GM18502 (cell line): Measurements from ENCODE around the gene TMC4.
A peak's percentile ranks its signal among the peaks of the same experiment; 100 is the strongest.
"Not testable (repeated sequence)": the region's sequence is repeated elsewhere in the genome, so short reads cannot be mapped to it uniquely, and the experiment has no call there.

Source experiments
- ATAC-seq: cut with Tn5 transposase; IDR thresholded peaks from one replicate; pipeline ENCODE4 v1.9.1; 2021; ENCODE audit warnings: mild to moderate bottlenecking; ENCODE audit not compliant: unreplicated experiment, poor library complexity

The TMC4 gene

GRCh38 chr19:54206030-54206830, 33.3 kb upstream of the TMC4 start:
- ATAC-seq: no peak

- no peak for ATAC-seq
These were observed 32.0 kb upstream of the TMC4 start for GRCh38 chr19:54204767-54205468.

GRCh38 chr19:54203151-54203611, 30.2 kb upstream of the TMC4 start:
- ATAC-seq: no peak

GRCh38 chr19:54201980-54202379, 29.0 kb upstream of the TMC4 start:
- ATAC-seq: no peak

- ATAC-seq: no peak
These were observed 28.3 kb upstream of the TMC4 start for GRCh38 chr19:54201172-54201701.

GRCh38 chr19:54199401-54199800, 26.4 kb upstream of the TMC4 start:
- ATAC-seq: no peak

- no peak for ATAC-seq
These were observed 24.2 kb upstream of the TMC4 start for GRCh38 chr19:54197121-54197520.

GRCh38 chr19:54196536-54196935, 23.6 kb upstream of the TMC4 start:
- no peak for ATAC-seq

GRCh38 chr19:54194463-54194862, 21.5 kb upstream of the TMC4 start:
- ATAC-seq: not testable (repeated sequence)

GRCh38 chr19:54193011-54193410, 20.1 kb upstream of the TMC4 start:
- ATAC-seq: no peak

GRCh38 chr19:54191811-54192453, 19.0 kb upstream of the TMC4 start:
- ATAC-seq: no peak

GRCh38 chr19:54191011-54191810, 18.3 kb upstream of the TMC4 start, which contains the start of gene TSEN34:
Gene TSEN34 (plus strand): TSS chr19:54191308. CDS start chr19:54191365, 57 bp downstream.
- ATAC-seq: peak; percentile 29

- ATAC-seq: peak; percentile 47
These were observed 17.6 kb upstream of the TMC4 start for GRCh38 chr19:54190503-54191010.

GRCh38 chr19:54189735-54190502, 17.0 kb upstream of the TMC4 start:
- peak; percentile 55 for ATAC-seq

GRCh38 chr19:54189145-54189734, 16.3 kb upstream of the TMC4 start, which contains the start of gene MBOAT7:
Gene MBOAT7 (minus strand): TSS chr19:54189580. CDS start chr19:54188508, 1,072 bp downstream.
- ATAC-seq: peak; percentile 19

GRCh38 chr19:54188215-54188871, 15.4 kb upstream of the TMC4 start:
- ATAC-seq: no peak

GRCh38 chr19:54186934-54187381, 14.0 kb upstream of the TMC4 start:
- no peak for ATAC-seq

- no peak for ATAC-seq
These were observed 13.4 kb upstream of the TMC4 start for GRCh38 chr19:54186351-54186750.
